A673 (cell line): ENCODE measurements around the gene PSD2.

ENCODE experiments used
- CTCF ChIP-seq: fragments of 300-800, 200-600 bp; sonication (generic); conservative IDR thresholded peaks from 2 replicates; pipeline ENCODE4 v1.5.1; 2017; ENCODE audit warnings: low read depth, mild to moderate bottlenecking, antibody characterized with exemption, low read length, moderate library complexity, mixed read lengths
- EZH2 ChIP-seq: fragments of 200-600 bp; sonication (generic); IDR thresholded peaks from 2 replicates; pipeline ENCODE4 v1.6.1; 2017; ENCODE audit warnings: borderline replicate concordance, low read depth, mild to moderate bottlenecking, mixed read lengths, antibody characterized with exemption, low read length; ENCODE audit not compliant: poor library complexity, severe bottlenecking

DNA sequence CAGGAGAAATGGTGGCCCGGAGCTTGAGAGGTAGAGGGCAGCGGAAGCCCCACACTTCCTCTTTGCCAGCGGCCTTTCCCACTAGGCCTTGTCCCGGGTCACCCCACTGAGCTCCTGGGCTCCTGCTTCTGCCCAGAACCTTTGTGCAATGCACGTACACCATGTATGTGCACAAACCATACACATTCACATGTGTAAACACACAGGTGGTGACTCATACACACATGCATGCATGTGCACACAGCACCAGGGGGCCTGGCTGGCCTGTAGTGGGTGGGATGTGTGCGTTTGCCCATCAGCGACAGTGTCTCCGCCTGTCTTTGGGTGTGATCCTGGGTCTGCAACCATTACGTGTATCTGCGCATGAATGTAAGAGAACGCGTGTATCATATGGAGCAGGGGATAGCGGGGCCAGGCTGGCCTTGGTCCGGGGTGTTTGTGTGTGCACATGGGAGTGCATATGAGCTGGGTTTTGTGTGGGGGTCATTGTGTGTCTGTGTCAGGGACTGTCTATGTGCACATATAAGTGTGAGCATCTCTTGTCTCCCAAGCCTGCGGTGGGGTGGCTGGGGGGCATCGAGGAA is 43.7 kb downstream of the PSD2 start:
- no peak for TF ChIP-seq CTCF
- no peak for TF ChIP-seq EZH2
